GM18861 (cell line): ENCODE results near the gene IFI27L1.

Experiments
- ATAC-seq: cut with Tn5 transposase; IDR thresholded peaks from one replicate; pipeline ENCODE4 v1.9.1; 2021; ENCODE audit not compliant: unreplicated experiment

IFI27L1 gene

DNA sequence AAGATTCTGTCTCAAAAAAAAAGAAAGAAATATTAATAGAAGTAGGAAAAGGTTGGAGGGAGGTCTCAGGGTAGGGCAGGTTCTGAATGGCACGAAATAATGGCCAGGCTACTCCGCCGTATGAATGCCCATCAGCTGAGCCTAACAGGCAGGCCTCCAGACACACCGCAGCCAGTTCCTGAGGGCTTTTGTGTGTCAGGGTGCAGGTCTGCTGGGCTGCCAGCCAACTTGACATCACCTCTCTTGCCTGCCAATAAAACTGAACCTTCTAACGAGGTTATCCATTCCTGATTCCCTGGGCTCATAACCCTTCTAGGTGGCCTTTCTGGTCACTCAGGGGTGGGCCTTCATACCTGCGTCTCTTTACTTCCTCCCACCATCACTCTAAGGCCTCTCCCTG, 32.4 kb downstream of the IFI27L1 start:
- no peak for ATAC-seq

DNA sequence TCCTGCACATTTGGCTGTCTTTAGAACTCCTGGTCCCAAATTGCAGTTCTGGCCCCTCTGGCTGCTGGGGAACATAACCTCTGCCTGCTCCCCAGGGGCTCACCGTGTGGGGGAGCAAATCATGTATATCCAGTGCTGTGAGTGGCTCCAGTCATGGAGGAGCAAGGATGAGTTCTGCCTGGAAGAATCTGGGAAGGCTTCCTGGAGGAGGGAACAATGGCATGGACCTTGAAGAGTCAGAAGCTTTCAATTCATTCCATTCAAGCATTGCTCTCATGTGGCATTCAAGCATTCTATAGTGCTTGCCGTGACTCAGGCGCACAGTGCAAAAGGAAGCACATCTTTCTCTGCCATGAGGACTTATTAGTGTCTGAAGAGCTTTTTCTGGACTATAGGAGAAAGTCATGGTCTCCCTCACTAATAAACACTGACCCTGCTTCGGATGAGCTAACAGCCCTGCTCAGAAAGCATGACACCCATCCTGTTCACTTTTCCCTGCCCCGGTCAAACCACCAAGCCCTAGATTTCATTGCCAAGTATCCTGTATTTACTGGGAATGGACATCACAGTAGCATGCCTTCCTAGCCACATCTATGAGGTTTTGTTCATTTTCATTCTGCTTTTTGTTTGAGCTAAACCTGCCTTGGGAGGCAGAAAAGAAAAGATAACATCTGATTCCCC, 32.9 kb downstream of the IFI27L1 start:
- no peak for ATAC-seq

DNA sequence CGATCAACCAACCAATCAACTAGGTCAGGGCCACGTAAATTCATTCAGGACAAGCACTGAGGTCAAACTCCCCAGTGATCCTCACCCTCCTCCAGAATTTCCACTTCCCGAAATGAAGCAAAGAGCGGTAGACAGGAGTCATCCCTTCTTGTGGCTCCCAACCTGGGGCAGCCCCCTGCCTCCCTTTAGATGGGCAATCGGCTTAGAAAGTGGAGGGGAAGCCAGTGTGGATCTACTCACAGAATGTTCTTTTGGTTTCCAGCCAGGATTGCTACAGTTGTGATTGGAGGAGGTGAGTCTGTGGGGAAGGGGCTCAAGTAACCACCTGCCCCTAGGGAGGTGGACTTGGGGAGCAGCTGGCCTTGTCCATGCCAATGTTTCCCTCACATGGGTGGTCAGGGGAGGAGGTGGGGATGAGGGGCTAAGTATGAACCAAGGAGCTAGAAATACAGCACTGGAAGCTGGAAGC, 33.5 kb downstream of the IFI27L1 start:
- ATAC-seq, result no peak

DNA sequence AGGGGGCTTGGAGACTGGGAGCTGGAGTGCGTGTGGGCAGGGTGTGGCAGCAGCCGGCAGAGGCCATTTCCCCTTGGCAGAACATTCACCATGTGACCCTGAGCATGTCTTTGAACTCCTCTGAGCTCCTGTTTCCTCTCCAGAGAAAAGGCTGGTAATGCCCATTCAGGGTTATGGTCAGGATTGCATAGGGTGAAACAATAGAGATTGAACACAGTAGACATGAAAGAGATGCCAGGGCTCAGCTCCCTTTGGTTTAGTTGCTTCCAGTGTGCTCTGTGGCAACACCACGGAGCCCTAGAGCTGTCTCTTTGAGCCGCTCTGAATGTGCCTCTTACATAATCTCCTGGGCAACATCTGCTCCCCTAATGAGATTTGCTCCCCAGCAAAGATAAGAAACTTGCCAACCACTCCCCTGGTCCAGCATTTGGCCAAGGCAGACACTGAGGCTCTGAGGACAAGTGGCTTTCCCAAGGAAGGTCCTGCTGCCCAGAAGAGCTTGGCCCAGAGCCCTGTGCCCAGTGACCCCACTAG, 34.0 kb downstream of the IFI27L1 start:
- no peak for ATAC-seq

DNA sequence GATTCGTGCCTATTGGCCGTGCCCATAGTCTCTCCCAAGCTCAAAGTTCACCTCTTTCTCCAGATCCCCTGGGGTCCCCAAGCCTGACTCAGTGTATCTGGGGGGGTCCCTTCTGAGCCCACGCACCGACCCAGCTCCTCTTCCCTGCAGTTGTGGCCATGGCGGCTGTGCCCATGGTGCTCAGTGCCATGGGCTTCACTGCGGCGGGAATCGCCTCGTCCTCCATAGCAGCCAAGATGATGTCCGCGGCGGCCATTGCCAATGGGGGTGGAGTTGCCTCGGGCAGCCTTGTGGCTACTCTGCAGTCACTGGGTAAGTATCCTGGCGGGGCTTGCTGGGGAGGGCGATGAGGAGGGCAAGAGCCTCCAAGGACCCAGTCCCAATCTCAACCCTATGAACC, 34.5 kb downstream of the IFI27L1 start:
- ATAC-seq, result no peak

DNA sequence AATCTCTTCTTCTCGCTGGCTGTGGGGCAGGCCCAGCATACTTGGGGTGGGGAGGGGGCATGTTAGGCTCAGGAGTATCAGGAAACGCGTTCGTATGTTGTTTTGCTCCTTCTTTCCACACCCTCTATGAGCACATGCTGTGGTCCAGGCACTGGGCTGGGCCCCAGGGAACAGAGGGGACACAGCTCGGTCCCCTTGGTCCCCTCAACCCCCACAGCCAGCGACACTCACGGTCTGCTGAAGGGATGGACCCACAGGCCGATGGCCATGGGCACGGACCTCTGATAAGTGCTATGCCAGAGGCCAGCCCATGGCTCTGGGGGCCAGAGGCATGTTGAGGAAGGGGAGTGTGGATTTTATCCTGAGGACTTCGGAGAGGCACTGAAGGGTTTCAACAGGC, 35.6 kb downstream of the IFI27L1 start:
- ATAC-seq, result no peak

DNA sequence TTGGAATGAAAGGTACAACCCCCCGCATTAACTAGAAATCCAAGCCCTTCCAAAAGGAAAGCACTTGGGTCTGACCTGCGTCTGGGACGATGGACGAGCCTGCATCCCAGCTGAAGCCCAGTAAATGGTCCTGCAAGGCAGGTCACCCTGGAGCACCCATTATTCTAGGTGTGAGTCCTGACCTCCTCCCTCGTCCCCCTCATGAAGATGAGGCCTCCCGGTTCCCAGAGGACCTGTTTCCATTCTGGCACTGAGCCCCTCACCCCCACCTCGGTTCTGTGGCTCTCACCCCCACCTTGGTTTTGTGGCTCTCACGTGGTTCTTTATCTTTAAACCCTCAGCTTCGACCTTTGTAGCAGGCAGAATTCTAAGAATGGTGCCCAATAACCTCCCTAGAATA, 36.7 kb downstream of the IFI27L1 start:
- no peak for ATAC-seq

DNA sequence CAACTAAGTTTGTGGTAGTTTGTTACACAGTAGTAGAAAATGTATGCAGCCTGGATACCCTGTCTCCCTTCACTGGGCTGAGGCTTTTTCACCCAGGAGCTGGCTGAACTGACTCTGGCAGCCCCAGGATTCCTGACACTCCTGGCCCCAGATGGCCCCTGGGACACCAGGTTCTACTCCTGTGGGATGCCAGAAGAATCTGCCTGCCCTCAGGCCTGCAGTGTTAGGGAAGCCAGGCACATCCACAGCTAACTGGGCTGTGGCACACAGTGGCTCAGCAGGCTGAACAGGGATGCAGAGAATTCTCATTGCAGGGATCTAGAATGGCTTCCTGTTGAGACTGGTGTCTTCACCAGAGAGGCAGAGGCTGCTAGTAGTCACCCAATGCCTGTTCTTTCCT, 38.0 kb downstream of the IFI27L1 start:
- no peak for ATAC-seq

DNA sequence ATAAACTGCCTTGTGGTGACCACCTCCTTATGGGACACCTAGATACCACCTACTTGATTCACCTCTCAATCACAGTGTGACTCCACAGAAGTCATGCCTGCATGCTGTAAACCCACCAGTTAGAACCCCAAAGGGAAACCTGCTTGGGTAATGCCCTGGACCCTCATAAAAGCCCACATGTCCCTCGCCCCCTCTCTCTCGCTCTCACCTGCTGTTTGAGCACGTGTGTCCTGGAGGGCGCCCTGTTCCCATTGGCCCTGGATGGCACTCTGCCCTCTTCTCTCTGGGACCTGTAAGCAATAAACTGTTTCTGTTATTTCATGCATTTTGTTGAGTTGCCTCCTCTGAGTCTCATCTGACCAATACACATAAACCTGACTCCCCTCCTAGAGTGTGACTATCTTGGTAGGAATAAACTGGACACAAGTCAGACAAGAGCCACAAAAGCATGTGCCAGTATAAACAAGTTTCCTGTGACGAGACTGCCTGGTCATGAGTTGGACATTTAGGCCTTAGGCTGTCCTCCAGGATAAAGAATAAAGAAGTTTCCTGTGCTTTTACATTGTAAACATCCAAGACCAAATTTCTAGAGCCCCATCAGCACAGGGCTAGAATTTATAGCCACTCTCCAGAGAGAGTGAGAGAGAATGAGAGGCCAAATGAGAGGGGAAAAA, 39.7 kb downstream of the IFI27L1 start:
- ATAC-seq, result no peak

DNA sequence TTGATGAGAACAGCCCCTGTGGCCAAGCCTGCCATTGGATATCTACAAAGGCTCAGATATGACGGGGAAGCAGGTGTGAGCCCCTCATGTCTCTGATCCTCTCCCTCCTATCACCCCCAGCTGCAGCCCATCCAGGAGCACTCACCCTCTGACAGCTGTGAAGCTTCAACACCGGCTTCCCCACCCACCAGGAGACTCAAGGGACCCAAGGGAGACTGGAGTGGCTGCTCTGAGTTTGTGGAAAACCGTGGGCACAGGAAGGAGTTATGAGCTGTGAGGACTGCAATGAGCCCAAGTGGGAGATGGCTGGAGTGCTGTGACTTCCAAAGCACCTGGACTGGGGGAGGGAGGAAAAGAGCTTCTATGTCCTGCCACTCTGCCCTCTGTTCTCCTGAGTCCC, 40.4 kb downstream of the IFI27L1 start:
- ATAC-seq, result no peak

DNA sequence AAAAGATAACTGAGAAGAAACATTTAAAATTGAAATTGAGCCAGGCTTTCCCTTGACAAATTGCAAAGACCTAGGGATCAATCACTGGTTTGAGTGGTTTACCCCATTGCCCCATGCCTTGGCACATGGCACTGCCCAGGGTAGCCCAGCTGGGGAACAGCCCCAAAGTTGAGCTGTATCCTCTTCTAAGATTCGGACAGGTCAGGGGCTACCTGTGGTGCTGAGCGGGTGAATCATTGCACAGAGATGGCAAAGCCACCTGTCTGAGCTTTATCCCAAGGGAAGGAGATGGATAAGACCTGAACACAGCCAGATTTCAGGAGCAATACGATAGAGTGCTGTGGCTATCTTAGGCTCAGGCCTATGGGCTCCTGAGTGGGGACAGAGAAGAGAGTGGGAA, 41.3 kb downstream of the IFI27L1 start:
- no peak for ATAC-seq

DNA sequence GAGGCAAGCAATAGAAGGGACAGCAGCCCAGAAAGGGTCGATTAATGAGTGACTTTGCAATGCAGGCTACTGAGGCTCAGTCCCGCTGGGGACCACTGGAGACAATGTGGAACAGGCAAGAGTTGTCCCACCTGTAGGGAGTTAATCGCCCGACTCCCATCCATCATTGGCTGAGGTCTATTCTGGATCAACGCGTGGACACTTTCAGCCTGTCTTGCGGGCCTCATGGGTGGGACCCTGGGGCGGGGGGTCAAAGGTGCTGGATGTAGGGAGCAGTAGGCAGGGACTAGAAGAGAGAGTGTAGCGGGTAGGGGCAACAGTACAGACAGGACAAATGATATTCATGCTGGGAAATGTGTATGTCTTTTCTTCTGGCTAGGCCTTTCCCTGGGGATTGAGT, 42.2 kb downstream of the IFI27L1 start:
- ATAC-seq, result no peak

DNA sequence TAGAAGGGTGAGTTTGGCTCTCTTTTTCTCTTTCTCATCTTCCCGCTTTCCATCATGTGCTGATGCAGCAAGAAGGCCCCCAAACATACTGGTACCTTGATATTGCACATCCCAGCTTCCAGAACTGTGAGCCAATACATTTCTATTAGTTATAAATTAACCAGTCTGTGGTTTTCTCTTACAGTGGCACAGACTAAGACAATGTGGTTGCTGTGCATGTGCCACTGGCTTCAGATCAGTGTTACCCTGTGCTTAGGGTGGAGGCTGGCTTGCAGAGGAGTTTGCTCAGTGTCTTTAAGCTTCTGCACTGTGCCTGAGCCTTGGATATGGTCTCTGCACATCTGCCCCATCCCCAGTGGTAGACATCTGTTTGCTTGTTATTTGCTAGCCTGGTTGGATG, 42.8 kb downstream of the IFI27L1 start:
- no peak for ATAC-seq

DNA sequence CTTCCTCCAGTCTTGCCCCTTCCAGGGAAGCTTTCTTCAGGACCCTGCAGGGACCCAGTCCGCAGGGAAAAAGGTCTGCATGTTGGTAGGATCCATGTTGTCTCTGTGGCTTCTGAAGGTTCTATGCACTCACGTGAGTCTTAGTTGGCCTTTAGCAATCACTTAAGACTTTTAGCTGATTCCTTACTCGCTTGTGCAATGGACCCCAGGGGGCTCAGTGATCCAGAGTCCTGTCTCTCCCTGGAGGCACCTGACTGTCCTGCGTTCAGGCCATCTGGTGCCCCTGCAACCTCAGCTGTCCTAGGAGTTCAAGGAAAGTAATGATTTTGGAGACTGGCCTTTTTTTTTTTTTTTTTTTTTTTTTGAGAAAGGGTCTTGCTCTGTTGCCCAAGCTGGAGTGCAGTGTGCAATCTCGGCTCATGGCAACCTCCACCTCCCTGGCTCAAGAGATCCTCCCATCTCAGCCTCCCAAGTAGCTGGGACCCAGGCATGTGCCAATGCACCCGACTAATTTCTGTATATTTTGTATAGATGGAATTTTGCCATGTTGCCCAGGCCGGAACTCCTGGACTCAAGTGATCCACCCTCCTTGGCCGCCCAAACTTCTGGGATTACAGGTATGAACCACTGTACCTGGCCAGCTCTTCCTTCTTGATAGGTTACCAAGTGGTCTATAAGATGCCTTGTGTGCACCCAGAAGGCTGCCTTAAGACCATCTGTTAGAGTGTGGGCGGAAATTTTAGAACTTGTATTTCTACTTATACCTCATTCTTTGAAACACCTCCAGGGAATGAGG, 43.7 kb downstream of the IFI27L1 start:
- no peak for ATAC-seq

DNA sequence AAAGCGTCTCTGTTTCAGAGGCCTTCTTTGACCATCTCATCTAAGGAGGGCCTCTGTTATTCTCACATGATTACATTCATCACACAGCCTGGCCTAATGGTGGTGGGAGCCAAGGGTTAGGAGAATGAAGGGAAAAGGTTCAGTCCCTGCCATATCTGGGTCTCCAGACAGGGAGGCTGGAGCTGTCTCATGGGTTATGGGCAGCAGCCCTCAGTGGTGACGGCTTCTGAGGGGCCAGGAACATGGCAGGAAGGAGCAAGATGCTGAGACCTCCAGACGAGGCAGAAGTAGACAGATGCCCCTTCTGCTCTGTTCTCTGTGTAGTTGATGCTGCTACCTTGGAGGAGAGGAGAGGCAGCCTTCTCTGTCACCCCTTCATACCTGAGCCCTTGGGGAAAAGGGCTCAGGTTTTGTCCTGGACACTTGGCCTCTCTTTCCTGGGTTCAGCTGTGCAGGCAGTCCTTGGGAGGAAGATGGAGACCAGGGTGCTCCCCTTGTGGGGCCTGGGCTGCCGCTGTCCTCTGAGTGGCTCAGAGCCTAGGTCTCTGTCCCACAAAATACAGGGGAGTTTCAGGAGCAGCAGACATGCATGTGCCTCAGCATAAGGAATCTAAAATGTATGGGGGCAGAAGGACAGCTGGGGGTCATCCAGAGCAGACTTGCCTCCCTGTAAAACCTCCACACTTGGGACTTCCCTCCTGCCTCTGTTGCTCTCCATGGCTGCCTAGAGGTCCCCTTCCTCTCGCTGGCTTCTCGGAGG, 44.7 kb downstream of the IFI27L1 start:
- ATAC-seq, result no peak

DNA sequence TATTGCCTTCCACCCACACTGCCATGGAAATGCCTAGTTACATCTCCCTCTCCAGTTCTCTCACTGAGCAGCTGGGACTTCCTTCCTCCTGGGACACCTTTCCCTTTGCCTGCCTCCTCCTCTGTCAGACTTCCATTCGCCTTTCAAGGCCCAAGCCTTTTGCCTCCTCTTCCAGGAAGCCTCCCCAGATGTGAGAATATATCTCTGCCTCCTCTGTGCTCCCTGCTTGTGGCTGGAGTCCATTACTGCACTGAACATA, 45.2 kb downstream of the IFI27L1 start:
- no peak for ATAC-seq

DNA sequence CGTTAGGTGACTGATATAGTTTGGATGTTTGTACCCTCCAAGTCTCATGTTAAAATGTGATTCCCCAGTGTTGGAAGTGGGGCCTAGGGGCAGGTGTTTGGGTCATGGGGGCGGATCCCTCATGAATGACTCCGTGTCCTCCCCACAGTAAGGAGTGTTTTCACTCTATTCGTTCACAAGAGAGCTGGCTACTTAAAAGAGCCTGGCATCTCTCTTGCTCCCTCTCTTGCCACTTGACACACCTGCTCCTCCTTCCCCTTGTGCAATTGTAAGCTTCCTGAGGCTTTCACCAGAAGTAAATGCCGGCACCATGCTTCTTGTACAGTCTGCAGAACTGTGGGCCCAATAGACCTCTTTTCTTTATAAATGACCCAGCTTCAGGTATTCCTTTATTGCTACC, 45.7 kb downstream of the IFI27L1 start:
- ATAC-seq, result no peak

DNA sequence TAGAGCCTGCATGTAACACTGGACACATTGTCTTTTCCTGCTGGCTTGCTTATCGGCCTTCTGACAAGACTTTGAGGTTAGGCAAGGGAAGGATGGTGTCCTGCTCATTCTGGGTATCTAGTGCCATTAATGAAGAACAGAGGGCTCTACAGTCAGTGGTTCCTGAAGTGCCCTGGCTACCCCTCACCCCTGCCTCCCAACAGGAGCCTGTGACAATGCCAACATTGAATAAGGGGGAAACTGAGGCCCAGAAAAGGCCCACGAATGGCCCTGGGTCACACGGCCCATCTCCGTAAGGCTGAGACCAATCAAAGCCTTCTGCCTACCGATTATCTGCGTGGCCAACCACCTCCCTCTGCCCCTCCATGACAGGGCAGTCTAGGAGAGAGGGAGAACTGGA, 46.2 kb downstream of the IFI27L1 start:
- no peak for ATAC-seq

DNA sequence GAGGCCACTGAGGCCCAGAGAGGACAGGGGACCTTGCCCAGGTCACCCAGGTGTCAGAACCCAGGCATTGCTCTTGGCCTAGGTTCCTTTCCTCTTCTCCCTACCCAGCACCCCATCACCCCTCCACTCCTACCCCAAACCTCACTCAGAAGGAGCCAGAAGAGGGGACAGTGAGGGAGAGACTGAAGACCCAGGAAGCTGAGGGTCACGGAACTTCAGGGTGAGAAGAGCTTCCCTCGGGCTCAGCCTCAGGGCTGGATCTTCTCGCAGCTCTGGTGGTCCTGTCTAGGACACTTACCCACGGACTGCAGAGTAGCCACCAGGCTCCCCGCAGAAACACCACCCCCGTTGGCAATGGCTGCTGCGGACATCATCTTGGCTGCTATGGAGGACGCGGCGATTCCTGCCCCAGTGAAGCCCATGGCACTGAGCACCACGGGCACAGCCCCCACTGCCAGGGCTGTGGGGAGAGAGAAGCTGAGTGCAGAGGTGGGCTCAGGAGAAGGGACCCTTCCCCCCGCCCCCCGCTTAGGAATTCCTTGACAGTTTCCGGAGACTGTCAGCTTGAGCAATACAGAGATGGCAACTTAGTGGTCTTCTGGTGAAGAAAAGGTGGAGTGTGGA, 47.2 kb downstream of the IFI27L1 start:
- ATAC-seq, result no peak

DNA sequence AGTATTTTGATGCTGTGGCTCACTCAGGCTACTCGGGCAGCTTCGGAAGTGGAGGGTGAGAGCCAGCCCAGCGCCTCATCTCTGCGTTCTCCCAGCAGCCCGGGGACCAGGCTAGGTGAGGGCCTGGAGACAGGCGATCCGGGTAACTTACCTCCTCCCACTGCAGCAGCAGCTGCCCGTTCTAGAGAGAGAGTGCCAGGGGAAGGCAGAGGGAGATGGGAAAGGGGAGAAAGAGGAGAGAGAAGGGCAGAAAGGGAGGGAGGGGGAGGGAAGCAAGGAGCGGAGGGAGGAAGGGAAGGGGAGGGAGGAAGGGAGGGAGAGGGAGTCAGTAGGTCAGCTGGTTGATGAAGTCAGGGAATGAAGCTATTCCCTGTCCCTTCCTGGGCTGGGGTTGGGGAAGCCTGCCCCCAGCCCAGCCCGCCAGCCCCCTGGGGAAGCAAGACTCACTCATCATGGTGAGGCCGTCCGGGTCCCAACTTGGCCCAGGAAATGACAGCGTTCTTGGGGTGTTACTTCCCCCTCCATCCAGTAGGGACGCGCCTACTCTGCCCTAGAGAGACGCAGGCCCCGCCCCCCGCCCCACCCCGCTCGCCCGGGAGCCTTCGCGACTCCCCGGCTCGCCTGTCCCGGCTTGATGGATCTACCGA, 48.1 kb downstream of the IFI27L1 start, which contains the start of gene IFI27L2:
IFI27L2 (minus strand) TSS at position 494 of the 647 bp plus-strand sequence; CDS start at position 454, 40 bp downstream.
- peak; percentile 80 for ATAC-seq
